ENCODE data around the gene YPEL1.
"Not testable (repeated sequence)": the region's sequence is repeated elsewhere in the genome, so short reads cannot be mapped to it uniquely, and the experiment has no call there.

The YPEL1 gene

DNA sequence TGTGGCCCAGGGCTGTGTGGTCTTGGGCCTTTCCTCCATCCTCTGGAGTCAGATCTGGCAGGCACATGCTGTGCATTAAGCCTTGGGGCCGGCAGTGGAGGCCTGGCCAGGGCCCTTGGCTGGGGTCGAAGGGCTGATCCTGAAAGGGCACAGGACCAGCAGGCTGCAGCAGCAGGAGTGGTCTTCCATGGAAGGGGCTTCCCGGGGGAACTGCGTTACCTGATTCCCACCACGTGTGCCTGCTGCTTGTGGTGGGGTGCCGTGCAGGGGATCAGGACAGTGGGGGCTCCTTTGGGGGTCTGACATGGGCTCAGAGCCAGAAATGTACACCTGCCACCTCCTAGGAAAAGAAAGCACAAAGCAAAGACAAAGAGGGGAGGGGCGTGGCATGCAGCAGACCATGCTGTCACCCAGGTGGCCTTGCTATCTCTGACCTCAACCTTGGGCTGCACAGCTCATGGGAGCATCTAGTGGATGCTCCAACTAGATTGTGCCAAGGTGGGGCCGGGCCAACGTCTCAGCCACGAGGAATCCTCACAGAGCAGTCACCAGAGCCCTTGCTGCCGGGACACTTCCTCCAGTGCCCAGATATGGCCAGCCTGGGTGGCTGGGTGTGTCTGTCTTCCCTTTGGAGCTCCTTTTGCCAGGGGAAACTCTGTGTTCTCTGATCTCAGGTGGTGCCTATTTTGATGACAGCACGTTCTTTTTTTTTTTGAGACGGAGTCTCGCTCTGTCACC is 17.9 kb upstream of the YPEL1 start:
- no peak for DNase-seq

DNA sequence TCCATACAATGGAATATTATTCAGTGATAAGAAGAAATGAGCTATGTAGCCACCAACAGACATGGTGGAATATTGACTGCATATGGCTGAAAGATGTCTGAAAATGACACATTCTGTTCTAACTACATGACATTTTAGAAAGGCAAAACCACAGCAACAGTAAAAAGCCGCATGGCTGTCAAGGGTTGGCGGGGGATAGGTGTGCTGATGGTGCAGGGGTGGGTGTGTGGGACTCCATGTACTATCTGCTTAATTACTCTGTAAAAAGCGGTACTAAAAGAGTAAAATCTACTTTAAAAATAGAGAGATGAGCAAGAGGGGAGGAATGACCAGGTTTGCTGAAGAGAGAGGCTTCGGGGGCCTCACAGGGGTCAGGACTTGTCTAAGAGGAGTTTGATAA is 16.7 kb upstream of the YPEL1 start:
- DNase-seq, result no peak

DNA sequence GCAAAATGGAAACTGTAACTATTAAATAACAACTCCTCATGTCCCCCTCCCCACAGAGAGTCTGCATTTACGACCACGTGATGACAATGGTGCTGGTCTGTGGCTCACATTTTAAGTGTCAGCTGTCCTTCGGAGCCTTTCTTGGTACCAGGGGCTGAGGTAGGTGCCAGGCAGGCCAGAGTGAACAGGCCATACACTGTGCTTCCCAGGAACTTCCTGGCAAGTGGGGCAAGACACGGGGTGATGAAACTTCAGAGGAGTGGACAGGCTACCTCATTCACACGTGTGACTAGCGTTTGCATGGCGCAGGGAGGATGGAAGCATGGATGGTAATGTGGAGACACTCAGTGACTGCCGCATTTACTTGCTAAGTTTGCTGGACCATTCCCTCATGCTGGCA is 10.4 kb upstream of the YPEL1 start:
- no peak for DNase-seq

DNA sequence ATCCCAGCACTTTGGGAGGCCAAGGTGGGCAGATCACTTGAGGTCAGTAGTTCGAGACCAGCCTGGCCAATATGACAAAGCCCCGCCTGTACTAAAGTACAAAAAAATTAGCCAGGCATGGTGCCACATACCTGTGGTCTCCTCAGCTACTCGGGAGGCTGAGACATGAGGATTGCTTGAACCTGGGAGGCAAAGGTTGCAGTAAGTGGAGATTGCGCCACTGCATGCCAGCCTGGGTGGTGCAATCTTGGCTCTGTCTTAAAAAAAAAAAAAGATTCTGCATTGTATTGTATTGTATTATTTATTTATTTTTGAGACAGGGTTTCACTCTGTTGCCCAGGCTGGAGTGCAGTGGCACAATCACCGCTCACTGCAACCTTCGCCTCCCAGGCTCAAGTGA is 9.3 kb upstream of the YPEL1 start:
- not testable (repeated sequence) for DNase-seq

DNA sequence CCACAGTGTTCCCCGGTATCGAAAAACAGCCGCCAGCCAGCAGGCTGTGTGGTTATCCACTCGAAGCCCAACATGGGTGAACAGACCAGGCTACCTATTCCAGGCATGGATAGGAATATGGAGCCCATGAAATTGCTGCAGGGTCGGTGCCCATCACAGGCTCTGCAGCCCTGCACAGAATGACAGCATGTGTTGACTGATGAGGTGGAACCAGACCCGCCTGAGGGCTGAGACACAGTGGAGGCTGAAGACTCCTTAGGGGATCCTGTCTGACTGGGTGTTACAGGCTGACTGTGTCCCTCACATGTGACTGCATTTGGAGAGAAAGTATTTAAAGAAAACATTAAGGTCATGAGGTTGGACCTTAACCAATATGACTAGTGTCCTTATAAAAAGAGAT is 6.2 kb upstream of the YPEL1 start:
- DNase-seq, result no peak

DNA sequence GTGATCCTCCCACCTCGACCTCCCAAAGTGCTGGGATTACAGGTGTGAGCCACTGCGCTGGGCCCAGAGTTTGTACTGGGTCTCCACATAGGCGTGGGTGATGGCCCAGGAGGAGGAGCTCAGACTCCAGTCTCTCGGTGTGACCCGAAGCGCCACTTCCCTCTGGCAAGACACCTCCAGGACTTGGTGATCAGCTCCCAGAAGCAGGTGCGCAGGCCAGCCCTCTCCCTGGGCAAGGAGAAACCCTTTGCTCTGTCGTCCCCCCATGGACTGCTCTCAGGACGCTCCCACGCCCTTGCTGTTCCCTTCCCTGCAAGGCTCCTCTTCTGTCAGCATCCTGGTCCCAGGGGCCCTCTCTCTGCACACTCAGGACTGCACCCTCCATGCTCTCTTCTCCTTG is 5.5 kb upstream of the YPEL1 start:
- no peak for DNase-seq

DNA sequence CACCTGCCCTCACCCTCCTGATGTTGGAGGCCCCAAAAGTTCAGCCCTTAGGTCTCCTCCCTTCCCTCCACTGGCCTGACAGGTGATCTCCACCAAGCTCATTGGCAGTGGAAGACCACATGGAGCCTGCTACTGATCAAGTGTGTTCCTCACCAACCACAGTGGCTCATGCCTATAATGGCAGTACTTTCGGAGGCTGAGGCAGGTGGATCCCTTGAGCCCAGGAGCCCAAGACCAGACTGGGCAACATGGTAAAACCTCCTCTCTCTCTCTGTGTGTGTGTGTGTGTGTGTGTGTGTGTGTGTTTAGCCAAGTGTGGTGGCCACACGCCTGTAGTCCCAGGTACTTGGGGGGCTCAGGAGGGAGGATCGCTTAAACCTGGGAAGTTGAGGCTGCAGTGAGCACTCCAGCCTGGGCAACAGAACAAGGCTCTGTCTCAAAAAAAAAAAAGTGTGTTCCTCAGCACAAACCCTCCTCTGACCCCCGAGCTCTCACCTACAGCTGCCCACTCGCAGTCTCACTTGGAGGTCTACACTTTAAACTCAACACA is 4.3 kb upstream of the YPEL1 start:
- no peak for DNase-seq

DNA sequence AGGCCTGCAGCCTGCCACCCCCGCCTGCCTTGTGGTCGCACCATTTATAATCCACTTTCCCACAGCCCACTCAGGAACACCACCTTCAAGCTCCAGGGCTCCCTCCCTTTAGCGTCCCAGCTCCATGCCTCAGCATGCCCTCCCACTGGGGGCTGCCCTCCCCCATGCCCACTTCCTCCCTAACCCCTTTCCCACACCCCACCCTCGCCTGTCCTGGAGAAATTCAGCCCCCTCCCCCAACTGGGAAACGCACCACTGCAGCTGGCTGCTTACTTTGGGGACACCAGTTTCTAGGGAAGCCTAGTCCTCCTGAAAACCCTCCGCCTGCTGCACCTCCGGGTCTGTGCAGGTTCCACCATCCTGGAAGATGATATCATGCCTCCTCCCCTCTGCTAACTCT is 3.4 kb upstream of the YPEL1 start:
- DNase-seq, result no peak

DNA sequence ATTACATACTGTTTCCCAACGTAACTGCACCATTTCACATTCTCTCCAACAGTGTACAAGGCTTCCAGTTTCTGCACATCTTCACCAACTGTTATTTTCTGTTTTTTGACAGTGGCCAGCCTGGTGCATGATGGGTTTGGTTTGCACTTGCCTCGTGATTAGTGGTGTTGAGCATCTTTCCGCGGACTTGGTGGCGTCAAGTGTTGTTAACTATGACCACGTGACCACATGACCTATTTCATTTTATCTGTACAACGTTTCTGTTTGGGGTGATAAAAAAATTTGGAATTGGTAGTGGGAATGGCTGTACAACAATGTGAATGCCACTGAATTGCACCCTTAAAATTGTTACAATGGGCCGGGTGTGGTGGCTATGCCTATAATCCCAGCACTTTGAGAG is 2.5 kb upstream of the YPEL1 start:
- DNase-seq, result no peak

DNA sequence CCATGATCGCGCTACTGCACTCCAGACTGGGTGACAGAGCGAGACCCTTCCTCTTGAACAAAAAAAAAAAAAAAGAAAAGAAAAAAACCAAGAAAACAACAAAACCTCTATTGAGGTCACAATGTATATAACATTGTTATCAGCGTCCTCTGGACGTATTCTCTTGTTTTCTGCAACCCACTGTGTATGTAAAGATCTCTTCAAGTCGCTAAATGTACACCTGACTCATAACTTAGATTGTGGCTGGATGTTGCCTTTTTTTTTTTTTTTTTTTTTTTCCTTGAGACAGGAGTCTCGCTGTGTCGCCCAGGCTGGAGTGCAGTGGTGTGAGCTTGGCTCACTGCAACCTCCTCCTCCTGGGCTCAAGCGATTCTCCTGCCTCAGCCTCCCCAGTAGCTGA is 1.4 kb upstream of the YPEL1 start:
- DNase-seq, result no peak

DNA sequence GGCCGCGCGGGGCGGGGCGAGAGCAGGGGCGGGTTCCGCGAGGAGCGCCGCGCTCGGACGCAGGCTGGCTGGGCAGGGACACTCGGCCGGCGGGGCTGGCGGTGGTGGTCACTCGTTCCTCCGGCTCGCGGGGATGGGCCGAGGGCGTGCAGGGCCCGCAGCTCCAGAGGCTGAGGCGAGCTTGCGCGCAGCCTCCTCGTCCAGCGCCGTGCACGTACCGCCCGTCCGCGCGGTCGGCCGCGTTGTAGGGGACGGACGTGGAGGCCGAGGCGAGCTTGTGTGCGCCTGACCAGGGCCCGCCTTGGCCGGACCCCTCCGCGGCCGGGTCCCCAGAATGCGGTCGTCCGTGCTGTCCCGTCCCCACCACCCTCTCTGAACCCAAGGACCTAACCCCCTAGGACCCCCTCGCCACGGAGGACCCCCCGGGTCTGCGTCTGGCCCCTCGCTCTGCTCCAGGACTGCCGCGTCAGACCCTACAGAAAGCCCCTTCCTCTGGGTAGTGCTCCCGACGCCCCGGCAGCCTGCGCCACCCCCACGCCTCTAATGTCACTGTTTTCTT is 569 bp upstream of the YPEL1 start:
- DNase-seq, result no peak

DNA sequence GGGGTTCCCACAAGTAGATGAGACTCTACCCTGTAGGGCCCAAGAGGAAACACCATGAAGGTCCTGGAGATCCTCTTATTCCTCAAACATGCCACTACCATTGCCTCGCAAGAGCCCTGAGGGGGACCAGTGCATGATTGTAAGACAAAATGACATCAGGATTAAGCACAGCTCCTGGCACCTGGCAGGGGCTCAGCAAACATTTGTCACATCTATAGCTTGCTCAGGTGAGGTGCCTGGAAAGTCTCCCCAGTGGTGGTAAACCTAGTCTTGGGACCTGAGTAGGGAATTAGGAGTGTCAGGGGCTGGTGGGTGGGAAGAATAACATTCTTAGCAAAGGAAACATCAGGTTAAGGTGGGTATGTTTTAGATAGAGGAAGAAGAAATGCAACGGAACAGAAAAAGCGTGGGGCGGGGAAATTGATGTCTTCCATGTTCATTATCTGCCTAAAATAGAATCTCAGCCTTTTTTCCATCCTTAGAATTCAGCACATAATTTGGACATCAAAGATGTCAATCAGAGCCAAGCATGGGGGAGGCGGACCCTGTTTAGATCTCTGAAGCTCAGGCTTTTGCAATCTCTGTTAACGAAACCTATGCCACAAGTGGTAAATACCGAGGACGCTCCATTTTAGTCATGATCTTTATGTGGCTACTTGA is 924 bp downstream of the YPEL1 start:
- no peak for DNase-seq

DNA sequence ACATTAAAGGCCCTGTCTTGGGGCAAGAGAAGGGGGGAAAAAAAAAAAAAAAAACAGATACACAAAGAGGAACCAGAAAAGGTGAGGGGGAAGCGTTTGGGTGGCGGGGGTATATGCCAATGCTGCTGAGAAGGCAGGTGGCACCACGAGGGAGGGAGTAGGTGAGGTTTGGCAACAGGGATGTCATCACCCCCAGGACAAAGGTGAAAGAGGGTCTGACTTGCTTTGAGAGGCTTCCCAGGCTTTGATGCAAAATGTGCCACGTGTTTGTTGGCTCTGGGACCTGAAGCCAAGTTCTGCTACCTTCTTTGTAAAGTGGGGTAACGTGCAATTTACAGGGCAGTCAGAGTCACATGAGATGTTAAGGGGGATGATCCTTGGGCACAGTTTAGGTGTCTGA is 4.1 kb downstream of the YPEL1 start:
- no peak for DNase-seq

DNA sequence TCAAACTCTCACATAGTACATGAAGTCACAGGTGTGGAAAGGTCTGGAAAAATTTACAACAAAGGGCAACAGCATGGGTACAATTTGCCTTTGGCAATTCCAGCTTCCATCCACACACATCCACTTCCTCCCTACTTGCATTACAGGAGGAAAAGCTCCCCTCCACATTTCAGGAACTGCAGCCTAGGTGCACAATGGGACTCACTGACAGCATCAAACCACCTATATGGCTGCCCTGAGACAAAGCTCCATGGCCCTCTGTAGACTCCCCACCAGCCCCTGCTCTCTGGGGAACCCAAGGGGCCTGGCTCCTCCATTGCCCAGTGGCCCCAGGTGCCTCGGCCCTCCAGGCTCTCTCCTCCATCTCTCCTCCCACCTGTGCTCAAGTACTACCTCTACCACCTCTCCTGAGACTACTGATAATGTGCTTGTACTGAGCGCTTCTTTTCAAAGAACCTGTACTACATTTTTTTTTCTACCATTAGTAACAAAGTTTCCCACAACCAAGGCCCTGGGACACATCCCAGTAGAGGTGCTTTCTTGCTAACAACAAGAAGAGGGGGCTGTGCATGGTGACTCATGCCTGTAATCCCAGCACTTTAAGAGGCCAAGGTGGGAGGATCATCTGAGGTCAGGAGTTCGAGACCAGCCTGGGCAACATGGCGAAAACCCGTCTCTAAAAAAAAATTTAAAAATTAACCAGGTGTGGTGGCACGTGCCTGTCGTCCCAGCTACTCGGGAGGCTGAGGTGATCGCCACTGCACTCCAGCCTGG is 4.9 kb downstream of the YPEL1 start:
- DNase-seq, result no peak

DNA sequence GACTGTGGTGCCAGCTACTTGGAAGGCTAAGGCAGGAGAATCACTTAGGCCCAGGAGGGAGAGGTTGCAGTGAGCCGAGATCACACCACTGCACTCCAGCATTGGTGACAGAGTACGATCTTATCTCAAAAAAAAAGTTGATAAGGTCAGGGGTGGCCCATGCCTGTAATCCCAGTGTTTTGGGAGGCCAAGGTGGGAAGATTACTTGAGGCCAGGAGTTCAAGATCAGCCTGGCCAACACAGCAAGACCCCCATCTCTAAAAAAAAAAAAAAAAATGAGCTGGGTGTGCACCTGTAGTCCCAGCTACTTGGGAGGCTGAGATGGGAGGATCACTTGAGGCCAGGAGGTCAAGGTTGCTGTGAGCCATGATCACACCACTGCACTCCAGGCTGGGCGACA is 6.4 kb downstream of the YPEL1 start:
- not testable (repeated sequence) for DNase-seq

DNA sequence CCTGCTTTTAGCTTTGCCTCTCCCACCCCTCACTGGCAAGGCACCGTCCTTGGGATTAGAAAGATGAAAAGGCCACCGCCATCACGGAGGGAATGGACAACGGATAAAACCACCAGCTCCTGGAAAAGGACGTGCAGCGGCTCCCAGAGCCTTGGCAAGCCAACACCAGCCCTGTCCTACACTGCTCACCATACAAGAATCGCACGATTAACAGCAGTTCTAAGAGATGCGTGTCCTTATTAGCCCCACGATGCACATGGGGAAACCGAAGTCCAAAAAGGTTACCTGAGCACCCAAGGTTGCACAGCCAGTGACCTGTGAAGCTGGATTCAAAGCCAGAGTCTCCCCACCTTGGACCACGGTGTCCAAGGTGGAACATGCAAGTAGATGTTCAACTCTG is 7.3 kb downstream of the YPEL1 start:
- DNase-seq, result no peak

DNA sequence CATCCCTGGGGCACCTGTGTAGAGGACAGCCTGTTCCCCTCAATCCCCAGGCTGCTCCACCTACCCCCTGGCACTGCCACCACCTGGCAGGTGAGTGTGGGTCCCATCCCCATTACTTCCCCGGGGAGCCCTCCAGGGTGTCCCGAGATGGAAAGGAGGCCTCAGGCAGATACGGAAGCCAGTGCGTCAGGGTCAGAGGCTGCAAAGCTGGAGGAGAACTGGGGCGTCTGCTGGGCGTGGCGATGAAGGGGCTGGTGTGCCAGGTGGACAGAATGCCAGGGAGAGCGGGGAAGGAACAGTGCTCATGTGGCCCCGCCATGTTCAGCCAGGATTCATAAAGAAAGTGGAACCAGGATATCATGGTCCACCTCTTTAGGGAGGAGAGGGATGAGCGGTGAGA is 7.8 kb downstream of the YPEL1 start:
- no peak for DNase-seq

DNA sequence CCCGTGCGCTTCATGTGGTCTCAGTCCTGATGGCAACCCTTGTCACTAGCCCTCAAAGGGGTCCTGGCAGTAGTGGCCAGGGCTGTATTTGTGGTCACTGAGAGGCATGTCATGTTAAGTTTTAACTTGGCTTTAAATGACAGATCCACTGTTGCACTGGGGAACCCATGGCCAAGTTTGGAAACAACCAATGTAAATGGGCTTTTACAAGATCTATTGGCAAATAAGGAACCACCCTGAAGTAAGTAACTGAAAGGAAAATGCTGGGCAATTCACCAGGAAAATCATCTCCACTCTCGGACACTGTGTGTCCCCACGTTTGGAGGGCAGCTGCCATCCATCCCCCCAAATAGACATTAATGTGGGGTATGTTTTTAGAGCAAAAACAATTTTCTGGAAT is 8.4 kb downstream of the YPEL1 start:
- no peak for DNase-seq

DNA sequence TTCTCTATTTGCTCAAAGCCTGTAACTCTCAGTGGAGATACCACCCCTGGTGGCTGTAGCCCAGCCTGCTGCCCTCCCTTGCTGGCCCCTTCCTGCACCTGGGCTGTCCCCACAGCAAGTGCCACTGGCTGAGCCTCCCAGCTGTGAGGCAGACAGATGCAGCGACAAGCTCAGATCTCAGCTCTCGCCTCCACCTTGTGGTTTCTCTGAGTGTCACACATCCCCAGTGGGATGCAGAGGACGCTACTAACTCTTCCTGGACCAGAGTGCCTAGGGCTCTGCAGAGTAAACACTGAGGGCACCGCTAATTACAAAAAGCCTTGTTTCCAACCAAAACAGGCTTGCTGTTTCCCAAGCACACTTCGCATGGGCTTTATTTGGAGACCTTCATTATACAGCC is 8.9 kb downstream of the YPEL1 start:
- DNase-seq, result peak; percentile 11 to 51

DNA sequence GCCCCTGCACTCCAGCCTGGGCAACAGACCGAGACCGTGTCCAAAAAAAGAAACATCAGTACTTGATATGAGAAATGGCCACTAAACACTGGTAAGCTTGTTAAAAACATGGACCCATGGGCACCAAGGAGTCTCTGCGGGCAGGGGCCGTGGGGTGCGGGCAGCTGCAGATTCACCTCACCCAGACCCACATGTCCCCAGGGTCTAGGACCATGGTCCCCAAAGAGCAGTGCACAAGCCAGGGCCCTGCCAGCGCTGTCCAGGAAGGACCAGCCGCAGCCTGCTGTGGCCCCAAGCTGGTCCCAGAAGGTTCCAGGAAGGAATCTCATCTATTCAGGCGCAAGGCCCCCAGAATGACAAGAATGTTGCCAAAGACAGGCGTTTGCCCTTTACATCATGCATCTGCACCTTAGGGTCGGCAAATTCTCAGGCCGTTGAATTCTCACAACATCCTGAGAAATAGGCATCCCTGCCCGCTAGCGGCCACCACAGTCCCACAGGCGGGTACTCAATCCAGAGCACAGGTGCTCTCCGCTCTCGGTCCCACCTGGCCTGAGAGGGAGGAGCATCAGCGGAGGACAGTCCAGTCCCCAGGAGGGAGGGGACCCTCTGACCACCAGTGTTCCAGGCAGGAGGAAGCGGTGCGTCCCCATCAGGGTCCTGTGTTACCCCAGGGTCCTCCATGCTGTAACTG is 9.5 kb downstream of the YPEL1 start:
- DNase-seq, result no peak

DNA sequence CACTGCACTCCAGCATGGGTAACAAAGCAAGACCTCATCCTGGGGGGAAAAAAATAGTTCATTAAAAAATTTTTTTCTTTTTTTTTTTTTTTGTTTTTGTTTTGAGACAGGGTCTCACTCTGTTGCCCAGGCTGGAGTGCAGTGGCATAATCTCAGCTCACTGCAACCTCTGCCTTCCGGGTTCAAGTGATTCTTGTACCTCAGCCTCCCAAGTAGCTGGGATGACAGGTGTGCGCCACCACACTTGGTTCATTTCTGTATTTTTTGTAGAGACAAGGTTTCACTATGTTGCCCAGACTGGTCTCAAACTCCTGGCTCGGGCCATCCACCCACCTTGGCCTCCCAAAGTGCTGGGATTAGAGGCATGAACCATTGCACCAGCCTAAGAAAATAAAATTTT is 11.1 kb downstream of the YPEL1 start:
- not testable (repeated sequence) for DNase-seq

DNA sequence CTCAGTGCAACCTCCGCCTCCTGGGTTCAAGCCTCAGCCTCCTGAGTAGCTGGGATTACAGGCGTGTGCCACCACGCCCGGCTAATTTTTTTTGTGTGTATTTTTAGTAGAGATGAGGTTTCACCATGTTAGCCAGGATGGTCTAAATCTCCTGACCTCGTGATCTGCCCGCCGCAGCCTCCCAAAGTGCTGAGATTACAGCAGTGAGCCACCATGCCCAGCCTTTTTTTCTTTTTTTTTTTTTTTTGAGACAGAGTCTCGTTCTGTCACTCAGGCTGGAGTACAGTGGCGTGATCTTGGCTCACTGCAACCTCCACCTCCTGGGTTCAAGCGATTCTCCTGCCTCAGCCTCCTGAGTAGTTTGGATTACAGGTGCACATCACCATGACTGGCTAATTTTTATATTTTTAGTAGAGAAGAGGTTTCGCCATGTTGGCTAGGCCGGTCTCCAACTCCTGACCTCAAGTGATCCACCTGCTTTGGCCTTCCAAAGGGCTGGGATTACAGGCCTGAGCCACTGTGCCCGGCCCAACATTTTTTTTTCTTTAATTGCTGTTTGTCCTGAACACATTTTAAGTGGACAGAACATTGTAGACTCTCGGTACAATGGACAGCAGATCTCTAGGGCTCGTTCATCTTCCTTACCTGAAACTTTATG is 14.3 kb downstream of the YPEL1 start:
- DNase-seq, result not testable (repeated sequence)
